Smooth muscle cell of trachea (primary cell): ENCODE results near the gene GAA. TPM values are rescaled to one million over a fixed set of nuclear protein-coding genes. Genes with fewer than 3 reads are reported as not detected.

Source experiments
- total RNA-seq: library from RNA; depleted of rRNA; stranded (reverse); fragments of >200 nt; gene quantifications from 2 replicates; pipeline ENCODE4 v1.2.1, GENCODE V29; 2014

The GAA gene
- 19.9 and 99.1 TPM in 2 replicates for total RNA-seq

GRCh38 chr17:80101011-80101945 is at the start of gene GAA:
GAA (plus strand) TSS chr17:80101581; CDS start chr17:80104587, 3,006 bp downstream.

GRCh38 chr17:80147035-80147822 is 45.8 kb downstream of the GAA start, which contains the start of gene EIF4A3:
EIF4A3 (minus strand) TSS chr17:80147128; CDS start chr17:80146961, 167 bp downstream.

Other genes starting within 250 kb of the GAA start
- gene TBC1D16, start 65.7 kb upstream of the GAA start, total RNA-seq: 43.6 and 94.3 TPM in 2 replicates
- 2.0 and 4.5 TPM in 2 replicates for gene CCDC40, start 64.9 kb upstream of the GAA start, total RNA-seq
- gene EIF4A3, start 45.5 kb downstream of the GAA start, total RNA-seq: 147 and 179 TPM in 2 replicates
- gene CARD14, start 68.4 kb downstream of the GAA start, total RNA-seq: under 0.01 TPM in 2 replicates
- 20.7 and 31.6 TPM in 2 replicates for gene SGSH, start 118.8 kb downstream of the GAA start, total RNA-seq
- gene SLC26A11, start 118.8 kb downstream of the GAA start, total RNA-seq: 13.5 and 18.2 TPM in 2 replicates
- 148 and 238 TPM in 2 replicates for gene RNF213, start 159.3 kb downstream of the GAA start, total RNA-seq